WERI-Rb-1 (cell line): ENCODE results near the gene MEIS3.

Experiments used
- DNase-seq: peaks from one replicate; pipeline ENCODE4 v3.0.0-alpha.2; 2020
- H3K27ac ChIP-seq: fragments of 250-450 bp; sonication (Bioruptor Pico); 2 replicates; pipeline ENCODE4 v1.5.1; 2020; ENCODE audit warnings: mild to moderate bottlenecking, moderate library complexity
- H3K27me3 ChIP-seq: fragments of 250-450 bp; sonication (Bioruptor Pico); 2 replicates; pipeline ENCODE4 v1.5.1; 2021; ENCODE audit warnings: mild to moderate bottlenecking, low read depth, moderate library complexity; ENCODE audit not compliant: insufficient read depth, severe bottlenecking
- H3K36me3 ChIP-seq: fragments of 250-450 bp; sonication (Bioruptor Pico); 2 replicates; pipeline ENCODE4 v1.5.1; 2020; ENCODE audit warnings: mild to moderate bottlenecking, moderate library complexity
- H3K4me3 ChIP-seq: 2 replicates; pipeline ENCODE4 v1.5.1; 2011; ENCODE audit warnings: low read depth, mild to moderate bottlenecking, control low read depth, low read length
- H3K9me3 ChIP-seq: fragments of 250-450 bp; sonication (Bioruptor Pico); 2 replicates; pipeline ENCODE4 v1.5.1; 2021; ENCODE audit warnings: mild to moderate bottlenecking, moderate library complexity; ENCODE audit not compliant: severe bottlenecking
- TF ChIP-seq, protein P1 (sequence below): IDR thresholded peaks from 2 replicates; pipeline ENCODE4 v1.5.1; 2011; ENCODE audit warnings: low read depth, mild to moderate bottlenecking, control low read depth, inconsistent platforms, low read length

The MEIS3 gene

DNA sequence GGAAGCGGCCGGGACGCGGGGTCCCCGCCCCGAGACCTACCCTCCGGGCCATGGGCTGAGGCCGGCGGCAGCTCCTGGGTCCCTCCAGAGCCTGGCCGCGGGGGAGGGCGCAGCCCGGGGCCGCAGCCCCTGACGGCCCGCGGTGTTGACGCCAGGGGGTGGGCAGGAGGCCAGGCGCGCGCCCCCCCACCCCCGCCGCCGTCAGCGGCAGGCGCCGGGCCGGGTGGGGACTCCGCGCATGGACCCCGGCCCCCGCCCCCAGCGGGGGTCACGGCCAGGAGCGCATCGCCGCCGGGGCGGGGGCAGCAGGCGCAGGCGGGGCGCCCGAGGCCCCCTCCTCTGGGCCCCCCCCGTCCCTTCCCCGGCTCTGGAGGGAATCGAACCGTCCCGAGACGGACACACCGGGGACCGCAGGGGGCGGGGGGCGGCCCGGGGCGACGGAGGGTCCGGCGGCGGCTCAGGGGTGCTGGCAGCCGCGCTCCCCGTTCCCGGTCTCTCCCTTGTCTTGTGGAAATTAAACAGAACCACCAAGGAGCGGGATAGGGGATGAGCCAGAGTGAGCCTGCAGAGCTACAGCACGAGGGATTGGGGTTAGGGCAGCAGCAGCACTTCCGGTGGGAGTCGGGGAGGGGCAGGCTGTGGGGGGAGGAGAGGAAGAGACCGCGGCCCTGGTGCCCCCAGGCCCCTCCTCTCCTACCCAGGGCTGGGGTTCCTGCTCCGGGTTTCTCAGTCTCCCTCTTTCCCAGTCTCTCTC, at the start of gene MEIS3:
Gene MEIS3 (minus strand): TSS at position 498 of the 754 bp plus-strand sequence. CDS start 446 bp downstream, at position 52.
- peak; percentile 48 for DNase-seq
- Histone ChIP-seq H3K4me3 (peak within 1 kb of the TSS; percentile 53), H3K36me3 (peaks cover 8% of the 10 kb centered on the region), H3K27ac (no peak within 1 kb of the TSS; the same call in 1 of the 2 replicates), H3K27me3 (no peaks in the 10 kb centered on the region), H3K9me3 (no peaks in the 10 kb centered on the region)
- TF ChIP-seq, protein P1, sequence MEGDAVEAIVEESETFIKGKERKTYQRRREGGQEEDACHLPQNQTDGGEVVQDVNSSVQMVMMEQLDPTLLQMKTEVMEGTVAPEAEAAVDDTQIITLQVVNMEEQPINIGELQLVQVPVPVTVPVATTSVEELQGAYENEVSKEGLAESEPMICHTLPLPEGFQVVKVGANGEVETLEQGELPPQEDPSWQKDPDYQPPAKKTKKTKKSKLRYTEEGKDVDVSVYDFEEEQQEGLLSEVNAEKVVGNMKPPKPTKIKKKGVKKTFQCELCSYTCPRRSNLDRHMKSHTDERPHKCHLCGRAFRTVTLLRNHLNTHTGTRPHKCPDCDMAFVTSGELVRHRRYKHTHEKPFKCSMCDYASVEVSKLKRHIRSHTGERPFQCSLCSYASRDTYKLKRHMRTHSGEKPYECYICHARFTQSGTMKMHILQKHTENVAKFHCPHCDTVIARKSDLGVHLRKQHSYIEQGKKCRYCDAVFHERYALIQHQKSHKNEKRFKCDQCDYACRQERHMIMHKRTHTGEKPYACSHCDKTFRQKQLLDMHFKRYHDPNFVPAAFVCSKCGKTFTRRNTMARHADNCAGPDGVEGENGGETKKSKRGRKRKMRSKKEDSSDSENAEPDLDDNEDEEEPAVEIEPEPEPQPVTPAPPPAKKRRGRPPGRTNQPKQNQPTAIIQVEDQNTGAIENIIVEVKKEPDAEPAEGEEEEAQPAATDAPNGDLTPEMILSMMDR: no peak

DNA sequence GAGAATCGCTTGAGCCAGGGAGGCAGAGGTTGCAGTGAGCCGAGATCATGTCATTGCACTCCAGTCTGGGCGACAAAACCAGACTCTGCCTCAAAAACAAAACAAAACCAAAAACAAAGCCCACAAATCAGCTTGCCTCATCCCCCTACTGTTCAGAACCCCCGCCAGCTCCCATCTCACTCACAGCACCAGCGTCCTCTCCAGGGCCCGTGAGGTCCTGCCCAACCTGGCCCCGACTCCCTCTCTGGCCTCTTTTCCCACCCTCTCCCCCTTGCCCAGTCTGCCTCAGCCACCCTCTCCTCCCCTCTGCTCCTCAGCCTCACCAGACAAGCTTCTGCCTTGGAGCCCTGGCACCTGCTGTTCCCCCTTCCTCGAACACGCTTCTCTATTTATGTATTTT, 48.6 kb upstream of the MEIS3 start:
- Histone ChIP-seq H3K27me3 (no peaks in the 10 kb centered on the region), H3K36me3 (peaks cover 20% of the 10 kb centered on the region)
- TF ChIP-seq, protein P1: no peak

DNA sequence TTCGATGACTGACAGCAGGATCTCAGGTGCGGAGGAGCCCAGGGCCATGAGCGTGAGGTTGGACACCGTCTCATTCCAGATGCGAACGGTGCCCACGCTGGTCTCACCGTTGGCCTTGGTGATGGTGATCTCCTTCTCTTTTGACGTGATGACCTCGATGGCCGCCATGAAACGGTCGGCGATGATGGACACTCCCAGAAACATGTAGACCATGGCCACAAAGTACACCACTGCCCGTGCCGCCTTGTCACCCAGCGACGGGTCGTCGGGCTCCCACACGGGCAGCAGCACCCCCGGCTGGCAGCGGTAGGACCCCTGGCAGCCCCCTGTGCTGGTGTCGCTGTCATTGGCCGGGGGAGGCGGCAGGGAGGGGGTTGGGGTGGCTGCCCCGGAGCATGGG, 46.6 kb upstream of the MEIS3 start:
- Histone ChIP-seq H3K27me3 (no peaks in the 10 kb centered on the region), H3K36me3 (peaks cover 20% of the 10 kb centered on the region), H3K27ac (no peak overlapping the region), H3K4me3 (no peak overlapping the region), H3K9me3 (no peaks in the 10 kb centered on the region)
- no peak for DNase-seq
- TF ChIP-seq, protein P1: no peak

More for the DNA sequence above, 48.6 kb upstream of the MEIS3 start:
- no peaks in the 10 kb centered on the region for H3K9me3 ChIP-seq
- no peak overlapping the region for H3K4me3 ChIP-seq
- no peak overlapping the region for H3K27ac ChIP-seq
- DNase-seq: no peak

DNA sequence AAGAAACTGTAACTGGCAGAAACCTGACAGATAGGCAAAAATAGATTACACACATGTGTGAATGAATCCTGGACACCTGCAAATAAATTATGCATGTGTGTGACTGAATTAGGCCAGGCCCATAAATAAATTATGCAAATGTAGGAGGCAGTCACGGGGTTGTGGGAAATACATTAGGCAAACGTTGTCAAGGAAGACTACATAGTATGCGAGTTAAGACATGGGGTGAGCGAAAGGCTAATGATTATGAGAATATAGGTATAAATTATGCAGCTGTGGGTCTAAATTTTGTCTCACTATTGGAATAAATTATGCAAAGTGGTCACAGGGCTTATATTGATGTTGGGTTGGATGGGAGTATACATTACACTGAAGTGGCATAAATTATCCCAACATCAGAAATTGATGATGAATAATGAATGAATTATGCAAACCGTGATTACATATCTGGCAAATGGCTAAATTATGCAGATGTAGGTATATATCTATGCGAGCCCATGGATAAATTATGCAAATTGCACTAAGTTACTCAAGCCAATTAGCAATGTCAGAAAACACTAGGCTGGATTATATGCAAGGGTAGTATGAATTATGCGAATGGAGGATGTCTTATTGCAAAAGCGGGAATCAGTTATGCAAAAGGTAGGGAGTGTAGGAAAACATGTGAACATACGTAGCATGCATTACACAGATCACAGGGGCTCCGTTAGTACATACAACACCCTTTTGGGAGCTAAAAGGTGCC, 45.5 kb upstream of the MEIS3 start:
- H3K4me3 ChIP-seq: no peak overlapping the region
- no peaks in the 10 kb centered on the region for H3K27me3 ChIP-seq
- peaks cover 20% of the 10 kb centered on the region for H3K36me3 ChIP-seq
- TF ChIP-seq, protein P1: no peak
- no peak overlapping the region for H3K27ac ChIP-seq
- H3K9me3 ChIP-seq: no peaks in the 10 kb centered on the region
- DNase-seq: no peak

DNA sequence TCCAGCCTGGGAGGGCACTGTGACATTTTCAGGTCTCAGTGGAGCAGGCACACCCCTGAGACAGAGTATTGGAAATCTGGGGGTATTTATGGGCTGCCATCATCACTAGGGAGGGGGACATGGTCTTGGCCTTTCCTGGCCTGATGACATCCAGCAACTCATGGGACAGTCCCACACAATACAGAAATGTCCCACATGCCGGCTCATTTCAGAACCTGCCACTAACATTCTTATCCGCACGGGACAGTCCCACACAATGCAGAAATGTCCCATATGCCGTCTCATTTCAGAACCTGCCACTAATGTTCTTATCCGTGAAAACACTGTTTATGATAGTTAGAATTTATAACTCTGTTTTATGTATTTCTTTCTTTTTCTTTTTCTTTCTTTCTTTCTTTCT, 42.5 kb upstream of the MEIS3 start:
- TF ChIP-seq, protein P1: no peak
- no peak overlapping the region for H3K27ac ChIP-seq
- peaks cover 27% of the 10 kb centered on the region for H3K36me3 ChIP-seq
- H3K9me3 ChIP-seq: no peaks in the 10 kb centered on the region
- H3K27me3 ChIP-seq: no peaks in the 10 kb centered on the region
- no peak overlapping the region for H3K4me3 ChIP-seq
- no peak for DNase-seq
